Muscle of arm (tissue), 12 donors: ENCODE results near the gene SLC19A1. TPM values are rescaled to one million over a fixed set of nuclear protein-coding genes. Genes with fewer than 3 reads are reported as not detected.
"Not testable (repeated sequence)": the region's sequence is repeated elsewhere in the genome, so short reads cannot be mapped to it uniquely, and the experiment has no call there.

Experiments
- DNase-seq: peaks from one replicate; pipeline ENCODE4 v3.0.0-alpha.2; 2013
- polyA plus RNA-seq, 12 donors: library from polyadenylated mRNA; unstranded; fragments of 120-200 nt; gene quantifications; one replicate each; pipeline ENCODE4 v1.2.1, GENCODE V29; 2013; ENCODE audit not compliant: insufficient read length in 12 of 12

SLC19A1 gene
- polyA plus RNA-seq, 12 donors = 4.9 to 24.9 (median 16.9) TPM; not detected in 1

GRCh38 chr21:45535341-45536081 lies 6.7 kb downstream of the SLC19A1 start:
- DNase-seq = no peak

- no peak for DNase-seq
Observed at GRCh38 chr21:45534636-45535331, 7.5 kb downstream of the SLC19A1 start.

- DNase-seq = no peak
Observed at GRCh38 chr21:45533846-45534635, 8.2 kb downstream of the SLC19A1 start.

GRCh38 chr21:45533361-45533845 lies 8.8 kb downstream of the SLC19A1 start:
- no peak for DNase-seq

- DNase-seq = no peak
Observed at GRCh38 chr21:45532826-45533360, 9.3 kb downstream of the SLC19A1 start.

GRCh38 chr21:45531393-45532215 lies 10.6 kb downstream of the SLC19A1 start:
- DNase-seq = no peak

- DNase-seq = not testable (repeated sequence)
Observed at GRCh38 chr21:45531114-45531392, 11.2 kb downstream of the SLC19A1 start.

- DNase-seq = no peak
Observed at GRCh38 chr21:45530423-45531113, 11.7 kb downstream of the SLC19A1 start.

GRCh38 chr21:45529785-45530422 lies 12.3 kb downstream of the SLC19A1 start:
- DNase-seq = no peak

- DNase-seq = no peak
Observed at GRCh38 chr21:45528981-45529784, 13.1 kb downstream of the SLC19A1 start.

- DNase-seq = no peak
Observed at GRCh38 chr21:45528028-45528705, 14.1 kb downstream of the SLC19A1 start.

- DNase-seq = not testable (repeated sequence)
Observed at GRCh38 chr21:45527151-45527999, 14.9 kb downstream of the SLC19A1 start.

- no peak for DNase-seq
Observed at GRCh38 chr21:45525910-45526306, 16.3 kb downstream of the SLC19A1 start.

- peak; percentile 33 for DNase-seq
Observed at GRCh38 chr21:45525153-45525909, 16.9 kb downstream of the SLC19A1 start.

- no peak for DNase-seq
Observed at GRCh38 chr21:45524756-45525152, 17.5 kb downstream of the SLC19A1 start.

- DNase-seq = no peak
Observed at GRCh38 chr21:45523411-45524101, 18.7 kb downstream of the SLC19A1 start.
